ENCODE measurements around the gene CEP295NL. TPM values are rescaled to one million over a fixed set of nuclear protein-coding genes. Genes with fewer than 3 reads are reported as not detected.
A peak's percentile ranks its signal among the peaks of the same experiment; 100 is the strongest.

The CEP295NL gene
- total RNA-seq, 2 experiments from 2014 or later, result not detected

DNA sequence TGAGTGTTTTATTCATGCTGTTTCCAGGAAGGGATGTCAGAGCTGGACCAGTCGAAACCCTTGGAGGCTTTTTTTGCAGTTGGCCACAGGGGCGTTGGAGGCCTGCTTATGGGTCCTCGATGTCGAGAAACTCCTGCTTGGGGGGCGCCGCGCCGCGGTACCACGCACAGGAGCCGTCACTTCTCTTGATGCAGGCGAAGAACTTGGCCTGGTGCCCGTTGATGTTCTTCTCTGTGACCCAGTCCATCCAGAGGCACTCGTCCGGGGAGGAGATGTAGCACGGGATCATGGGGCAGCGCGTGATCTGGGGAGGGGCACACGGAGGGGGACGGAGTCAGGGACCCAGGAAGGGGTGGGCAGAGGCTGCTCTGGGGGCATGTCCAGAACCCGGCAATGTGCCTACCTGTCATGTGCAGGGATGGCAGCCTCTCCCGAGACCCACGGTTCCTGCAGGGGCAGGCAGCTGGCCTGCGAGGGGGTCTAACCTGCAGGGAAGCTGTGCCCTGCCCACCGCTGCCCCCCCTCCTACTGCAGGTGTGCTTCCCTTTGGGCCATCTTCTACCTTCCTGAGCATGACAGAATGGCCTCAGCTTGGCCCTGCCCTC, 47.3 kb downstream of the CEP295NL start:
- ChIA-PET CTCF (interaction anchor here (0.6 to 4.6 kb wide), 3 partner anchors 10 to 11 kb away, joined by 3 to 22 read pairs (median 8); no protein-coding TSS in a partner anchor), POLR2A (no interaction called here)
- no peaks in the 10 kb centered on the region for H3K9me3 Mint-ChIP-seq
- peaks cover 3% of the 10 kb centered on the region for H3K27me3 Mint-ChIP-seq
- H3K36me3 Mint-ChIP-seq (ENCODE audit: low read depth), result no peaks in the 10 kb centered on the region
- no peaks in the 10 kb centered on the region for H3K4me1 Mint-ChIP-seq
- H3K27ac Mint-ChIP-seq, result no peak overlapping the region
- DNase-seq, result no peak
- no peak overlapping the region for H3K4me3 Mint-ChIP-seq

DNA sequence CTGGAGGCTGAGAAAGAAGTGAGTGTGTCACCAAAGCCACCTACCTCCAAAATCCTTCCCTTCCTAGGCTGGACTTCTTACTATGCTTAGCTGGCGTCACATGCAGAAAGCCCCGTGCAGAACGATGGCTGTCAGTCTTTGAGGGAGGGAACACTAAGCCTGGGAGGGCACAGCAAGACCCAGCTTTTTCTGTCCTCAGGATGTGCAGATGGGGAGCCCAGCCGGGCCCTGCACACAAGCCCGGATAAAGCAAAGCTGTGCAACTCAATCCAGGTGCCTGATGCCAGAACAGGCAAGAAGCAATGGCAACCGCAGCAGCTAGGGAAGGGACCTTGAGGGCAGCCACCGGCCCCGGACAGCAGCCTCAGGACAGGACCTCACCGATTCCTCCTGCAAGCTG, 48.5 kb downstream of the CEP295NL start:
- Mint-ChIP-seq H3K4me1 (no peaks in the 10 kb centered on the region), H3K9me3 (no peaks in the 10 kb centered on the region), H3K27ac (no peak overlapping the region), H3K4me3 (no peak overlapping the region), H3K27me3 (peaks cover 1% of the 10 kb centered on the region), H3K36me3 (ENCODE audit: low read depth) (no peaks in the 10 kb centered on the region)
- CTCF ChIA-PET, result interaction anchor here (4.6 kb wide), 1 partner anchor 11 kb away, joined by 22 read pairs; no protein-coding TSS in a partner anchor
- POLR2A ChIA-PET, result no interaction called here
- DNase-seq, result no peak

DNA sequence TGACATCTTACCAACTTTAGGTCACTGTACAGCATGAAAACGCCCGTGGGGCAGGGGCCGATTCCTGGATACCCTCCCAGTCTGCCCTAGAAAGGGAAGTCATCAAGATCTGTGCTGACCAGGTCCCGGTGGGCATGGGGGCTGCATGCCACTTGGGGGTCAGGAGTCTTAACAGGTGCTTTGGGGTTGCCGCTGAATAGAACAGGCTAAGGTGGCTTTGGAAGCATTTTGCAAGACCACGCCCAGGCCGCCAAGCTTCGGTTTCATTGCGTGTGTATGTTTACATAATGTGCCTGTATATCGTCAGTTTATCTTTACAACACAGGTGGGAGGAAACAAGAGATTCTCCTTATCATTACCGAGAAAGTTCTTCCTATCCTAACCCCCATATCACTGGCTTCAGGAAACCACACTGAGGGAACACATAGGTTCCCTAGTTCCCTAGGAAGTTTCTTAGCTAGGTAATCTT, 49.0 kb downstream of the CEP295NL start:
- Mint-ChIP-seq H3K4me3 (no peak overlapping the region), H3K36me3 (ENCODE audit: low read depth) (no peaks in the 10 kb centered on the region), H3K27ac (no peak overlapping the region), H3K4me1 (no peaks in the 10 kb centered on the region), H3K9me3 (no peaks in the 10 kb centered on the region), H3K27me3 (peaks cover 1% of the 10 kb centered on the region)
- POLR2A ChIA-PET, result no interaction called here
- no peak for DNase-seq
- CTCF ChIA-PET, result interaction anchor here (4.6 kb wide), 1 partner anchor 12 kb away, joined by 22 read pairs; no protein-coding TSS in a partner anchor

DNA sequence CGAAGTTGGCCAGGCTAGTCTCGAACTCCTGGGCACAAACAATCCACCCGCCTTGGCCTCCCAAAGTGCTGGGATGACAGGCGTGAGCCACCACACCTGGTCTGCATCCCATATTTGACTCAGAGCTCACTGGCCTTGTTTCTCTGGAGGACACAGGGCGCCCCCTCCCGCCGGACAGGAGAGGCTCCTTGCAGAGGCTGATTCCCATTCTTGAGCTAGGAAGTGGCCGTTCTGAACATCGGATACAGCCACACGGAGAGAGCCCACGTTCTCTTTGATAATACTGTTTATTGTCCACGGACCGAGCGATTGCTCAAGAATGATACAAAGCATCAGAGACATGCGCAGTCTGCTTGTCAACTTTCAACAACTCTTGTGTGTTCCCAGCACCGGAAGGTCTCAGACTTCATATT, 50.3 kb downstream of the CEP295NL start:
- DNase-seq, result no peak
- ChIA-PET POLR2A (no interaction called here), CTCF (interaction anchor here (0.6 to 4.6 kb wide), 4 partner anchors 13 to 514 kb away, joined by 3 to 22 read pairs (median 3); no protein-coding TSS in a partner anchor)
- Mint-ChIP-seq H3K4me3 (no peak overlapping the region), H3K9me3 (no peaks in the 10 kb centered on the region), H3K4me1 (no peaks in the 10 kb centered on the region), H3K27ac (no peak overlapping the region), H3K36me3 (ENCODE audit: low read depth) (no peaks in the 10 kb centered on the region), H3K27me3 (peaks cover 1% of the 10 kb centered on the region)

DNA sequence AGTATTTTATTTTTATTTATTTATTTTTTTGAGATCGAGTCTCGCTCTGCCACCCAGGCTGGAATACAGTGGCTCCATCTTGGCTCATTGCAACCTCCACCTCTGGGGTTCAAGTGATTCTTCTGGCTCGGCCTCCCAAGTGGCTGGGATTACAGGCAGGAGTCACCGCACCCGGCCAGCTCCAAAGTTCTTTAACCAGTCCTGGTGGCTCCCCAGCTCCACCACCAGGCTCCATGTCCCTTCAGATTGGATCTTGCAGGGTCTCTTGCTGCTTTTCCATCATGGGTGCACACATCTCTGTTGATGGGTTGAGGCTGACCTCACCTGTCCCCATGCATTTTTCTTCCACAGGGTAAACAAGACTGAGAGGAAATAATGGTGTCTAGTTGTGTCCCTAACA, 54.0 kb downstream of the CEP295NL start:
- Mint-ChIP-seq H3K27ac (no peak overlapping the region), H3K4me1 (peaks cover 8% of the 10 kb centered on the region), H3K36me3 (ENCODE audit: low read depth) (no peaks in the 10 kb centered on the region), H3K27me3 (peaks cover 1% of the 10 kb centered on the region), H3K9me3 (no peaks in the 10 kb centered on the region), H3K4me3 (no peak overlapping the region)
- CTCF ChIA-PET, result no interaction called here
- POLR2A ChIA-PET, result no interaction called here
- DNase-seq, result no peak

DNA sequence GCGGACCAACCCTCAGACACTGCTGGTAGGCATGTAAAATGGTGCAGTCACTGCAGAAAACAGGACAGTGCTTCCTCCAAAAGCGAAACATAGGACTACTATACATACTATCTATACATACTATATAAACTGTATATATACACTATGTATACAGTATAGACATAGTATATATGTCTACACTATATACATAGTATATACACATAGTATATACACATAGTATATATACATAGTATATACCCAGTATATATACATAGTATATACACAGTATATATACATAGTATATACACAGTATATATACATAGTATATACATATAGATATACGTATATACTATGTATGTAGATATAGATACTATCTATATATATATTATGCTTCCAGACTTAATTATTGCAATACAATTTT, 55.9 kb downstream of the CEP295NL start:
- Mint-ChIP-seq H3K4me3 (no peak overlapping the region), H3K27ac (no peak overlapping the region), H3K9me3 (no peaks in the 10 kb centered on the region), H3K4me1 (peaks cover 21% of the 10 kb centered on the region), H3K27me3 (no peaks in the 10 kb centered on the region), H3K36me3 (ENCODE audit: low read depth) (no peaks in the 10 kb centered on the region)
- DNase-seq, result no peak
- CTCF ChIA-PET, result no interaction called here
- POLR2A ChIA-PET, result no interaction called here

DNA sequence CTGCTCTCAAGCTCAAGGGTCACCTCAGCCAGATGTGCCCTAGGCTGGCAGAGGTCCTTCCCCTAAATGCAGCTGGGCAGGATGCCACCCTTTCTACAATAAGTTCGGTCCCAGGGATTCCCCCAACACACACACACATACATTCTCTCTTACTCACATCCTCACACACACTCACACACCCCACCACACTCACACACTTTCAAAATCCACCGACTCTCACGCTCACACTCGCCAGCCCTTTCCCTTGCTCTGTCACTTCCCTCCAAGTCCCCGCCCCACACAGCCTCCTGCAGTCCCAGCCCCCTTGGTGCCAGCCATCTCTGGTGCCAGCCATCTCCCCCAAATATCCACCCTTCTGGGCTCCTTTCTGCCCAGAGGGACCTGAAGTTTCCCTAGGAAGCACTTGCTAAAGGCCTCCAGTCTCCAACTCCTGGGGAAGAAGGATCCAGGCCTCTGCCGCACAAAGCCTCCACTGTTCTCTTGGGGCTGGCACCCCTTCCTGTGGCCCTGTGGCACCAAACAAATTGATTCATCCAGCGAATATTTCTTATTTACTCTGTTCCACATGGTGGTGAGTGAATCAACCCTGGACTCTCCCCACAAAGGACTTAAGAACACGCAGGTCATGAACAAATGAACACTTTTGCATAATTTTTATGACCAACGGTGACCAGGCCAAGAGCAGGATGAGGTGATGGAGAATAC, 58.5 kb downstream of the CEP295NL start:
- no peak overlapping the region for H3K27ac Mint-ChIP-seq
- ChIA-PET POLR2A (interaction anchor here (1.4 kb wide), 1 partner anchor 62 kb away, joined by 4 read pairs; the partner anchor contains the start of gene CYTH1), CTCF (interaction anchor here (0.6 to 1.4 kb wide), 3 partner anchors 12 to 557 kb away, joined by 3 read pairs; no protein-coding TSS in a partner anchor)
- H3K9me3 Mint-ChIP-seq, result no peaks in the 10 kb centered on the region
- peaks cover 30% of the 10 kb centered on the region for H3K4me1 Mint-ChIP-seq
- peaks cover 3% of the 10 kb centered on the region for H3K36me3 Mint-ChIP-seq (ENCODE audit: low read depth)
- H3K27me3 Mint-ChIP-seq, result no peaks in the 10 kb centered on the region
- no peak overlapping the region for H3K4me3 Mint-ChIP-seq
- DNase-seq, result no peak

DNA sequence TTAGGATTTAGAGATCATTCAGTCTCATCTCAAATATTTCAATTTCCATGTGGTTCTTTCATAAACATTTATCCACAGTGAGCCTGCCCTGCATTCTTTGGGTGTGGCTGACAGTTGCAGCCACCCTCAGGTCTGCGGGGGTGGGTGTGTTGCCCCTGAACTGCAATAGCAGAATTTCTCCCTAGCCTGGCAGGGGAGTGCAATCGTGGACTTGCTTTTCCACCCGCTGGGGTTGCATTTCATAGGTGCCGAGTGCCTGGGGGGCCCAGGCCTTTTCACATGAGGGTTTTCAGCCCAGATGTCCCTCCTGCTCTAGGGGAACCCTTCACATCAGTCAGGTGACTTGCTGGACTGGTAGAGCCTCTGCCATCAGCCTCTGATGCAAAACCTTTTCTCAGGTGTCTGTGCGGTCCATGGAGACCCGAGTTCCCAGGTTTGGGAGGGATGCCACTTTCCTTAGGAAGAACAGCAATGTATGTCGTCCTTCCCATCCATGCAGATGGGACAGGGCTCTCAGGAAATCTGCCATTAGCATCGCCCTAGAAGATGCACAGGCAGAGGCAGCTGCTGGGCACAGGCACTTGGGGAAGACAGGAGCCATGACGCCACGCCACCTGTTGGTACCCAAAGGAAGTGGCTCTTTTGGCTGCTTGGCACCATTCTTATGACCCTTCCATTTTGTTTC, 60.0 kb downstream of the CEP295NL start:
- peaks cover 42% of the 10 kb centered on the region for H3K4me1 Mint-ChIP-seq

DNA sequence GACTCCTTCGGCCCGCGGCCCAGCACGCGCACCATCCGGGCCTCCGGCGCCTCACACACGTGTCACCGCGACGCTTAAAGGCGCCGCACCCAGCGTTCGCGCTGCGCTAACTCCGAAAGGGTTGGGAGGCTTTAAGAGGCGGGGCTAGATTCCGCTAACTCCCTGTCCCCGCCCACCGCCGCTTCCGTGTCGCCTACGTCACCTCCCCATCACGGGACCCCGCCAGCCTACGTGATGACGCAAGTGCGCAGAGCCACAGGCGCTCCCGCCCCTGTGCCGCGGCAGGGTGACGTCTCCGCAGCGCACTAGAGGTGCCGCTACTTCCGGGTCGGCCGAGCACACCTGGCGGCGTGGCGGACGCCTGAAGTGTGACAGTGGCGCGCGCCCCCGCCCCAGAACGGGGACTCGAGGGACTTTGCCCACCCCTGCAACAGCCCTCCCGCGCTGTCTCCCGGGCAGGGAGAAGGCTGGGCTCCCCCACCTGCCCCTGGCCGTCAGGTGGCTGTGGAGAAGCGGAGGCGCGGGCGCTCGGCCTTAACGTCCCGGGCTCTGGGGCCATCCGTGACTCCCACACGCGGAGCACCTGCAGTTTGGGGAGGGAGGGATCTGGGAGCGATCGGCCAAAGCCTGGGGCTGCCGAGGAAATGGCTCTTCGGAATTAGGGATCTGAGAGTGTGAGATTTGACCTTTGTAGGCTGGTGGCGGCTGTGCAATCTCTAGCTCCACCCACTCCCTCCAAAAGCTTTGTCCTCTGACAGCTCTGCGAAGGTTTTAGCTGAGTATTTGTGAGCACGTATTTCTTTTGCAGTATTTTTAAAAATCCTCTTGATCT, 62.0 kb downstream of the CEP295NL start, which contains the start of gene USP36:
TSS of gene USP36 (minus strand) at position 35 of the 832 bp plus-strand sequence. CDS start 4,451 bp downstream, outside the sequence.
- Mint-ChIP-seq H3K27me3 (no peaks in the 10 kb centered on the region), H3K9me3 (no peaks in the 10 kb centered on the region), H3K4me3 (peak within 1 kb of the TSS; percentile 94), H3K36me3 (ENCODE audit: low read depth) (peaks cover 32% of the 10 kb centered on the region), H3K4me1 (peaks cover 55% of the 10 kb centered on the region), H3K27ac (peak within 1 kb of the TSS; percentile 94)
- DNase-seq, result peak; percentile 100
- ChIA-PET POLR2A (interaction anchor here (0.6 to 2.5 kb wide), 16 partner anchors 13 to 347 kb away, joined by 3 to 20 read pairs (median 4); no protein-coding TSS in a partner anchor), CTCF (interaction anchor here (0.7 to 2.0 kb wide), 2 partner anchors 92 to 344 kb away, joined by 3 to 5 read pairs; no protein-coding TSS in a partner anchor)

More for the DNA sequence above, 60.0 kb downstream of the CEP295NL start:
- ChIA-PET CTCF (interaction anchor here (0.7 to 2.1 kb wide), 8 partner anchors 10 to 346 kb away, joined by 3 to 5 read pairs (median 3); no protein-coding TSS in a partner anchor), POLR2A (interaction anchor here (1.4 kb wide), 1 partner anchor 61 kb away, joined by 4 read pairs; the partner anchor contains the start of gene CYTH1)
- H3K4me3 Mint-ChIP-seq, result peak overlapping the region; percentile 9
- peaks cover 14% of the 10 kb centered on the region for H3K36me3 Mint-ChIP-seq (ENCODE audit: low read depth)
- DNase-seq, result peak; percentile 76
- H3K9me3 Mint-ChIP-seq, result no peaks in the 10 kb centered on the region
- no peaks in the 10 kb centered on the region for H3K27me3 Mint-ChIP-seq
- no peak overlapping the region for H3K27ac Mint-ChIP-seq

Other genes starting within 250 kb of the CEP295NL start
- 100 to 1,000 TPM; 288 to 309 TPM for gene CYTH1, start 120.9 kb downstream of the CEP295NL start, total RNA-seq
- 10 to 100 TPM; 95.4 to 96.8 TPM for gene USP36, start 62.4 kb downstream of the CEP295NL start, total RNA-seq
- gene TIMP2, start 22.2 kb upstream of the CEP295NL start, total RNA-seq, result 1 to 10 TPM; 3.3 TPM
- 100 to 1,000 TPM; 209 to 219 TPM for gene LGALS3BP, start 76.7 kb upstream of the CEP295NL start, total RNA-seq
- gene CANT1, start 106.6 kb upstream of the CEP295NL start, total RNA-seq, result 10 to 100 TPM; 78.4 to 81.1 TPM
- not detected for gene C1QTNF1, start 121.0 kb upstream of the CEP295NL start, total RNA-seq
- 10 to 100 TPM; 28.5 to 28.9 TPM for gene ENGASE, start 171.6 kb upstream of the CEP295NL start, total RNA-seq

Data from activated CD4-positive, alpha-beta memory T cell treated with anti-CD3 and anti-CD28 coated beads, Interleukin-2, amount 10 ng/mL, durations not matched to agents 7 days and 5 days (primary cell).